ENCODE results near the gene MAFB.

DNA sequence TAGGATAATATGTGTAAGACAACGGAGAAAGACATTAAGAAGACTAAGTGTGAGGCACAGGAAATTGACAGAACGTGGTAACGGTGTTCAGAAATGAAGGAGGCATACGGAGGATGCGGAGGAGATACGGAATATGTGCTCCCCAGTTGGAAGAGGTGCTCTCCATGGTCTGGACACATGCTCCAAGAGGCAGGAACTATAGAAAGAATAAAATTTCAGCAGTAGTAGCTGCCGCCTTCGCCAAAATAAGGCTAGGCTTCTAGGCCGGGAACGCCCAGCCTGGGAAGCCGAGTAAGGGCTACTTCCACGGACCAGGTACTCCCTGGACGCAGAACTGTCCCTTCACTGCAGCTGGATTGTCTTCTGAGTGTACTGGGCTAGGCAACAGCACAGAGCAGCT lies 7.4 kb downstream of the MAFB start:
- TF ChIP-seq POLR2A (IDR thresholded peaks at IDR 0.05) (no peak), EP300 (IDR thresholded peaks at IDR 0.05) (no peak)
- TF ChIP-seq, protein P1, sequence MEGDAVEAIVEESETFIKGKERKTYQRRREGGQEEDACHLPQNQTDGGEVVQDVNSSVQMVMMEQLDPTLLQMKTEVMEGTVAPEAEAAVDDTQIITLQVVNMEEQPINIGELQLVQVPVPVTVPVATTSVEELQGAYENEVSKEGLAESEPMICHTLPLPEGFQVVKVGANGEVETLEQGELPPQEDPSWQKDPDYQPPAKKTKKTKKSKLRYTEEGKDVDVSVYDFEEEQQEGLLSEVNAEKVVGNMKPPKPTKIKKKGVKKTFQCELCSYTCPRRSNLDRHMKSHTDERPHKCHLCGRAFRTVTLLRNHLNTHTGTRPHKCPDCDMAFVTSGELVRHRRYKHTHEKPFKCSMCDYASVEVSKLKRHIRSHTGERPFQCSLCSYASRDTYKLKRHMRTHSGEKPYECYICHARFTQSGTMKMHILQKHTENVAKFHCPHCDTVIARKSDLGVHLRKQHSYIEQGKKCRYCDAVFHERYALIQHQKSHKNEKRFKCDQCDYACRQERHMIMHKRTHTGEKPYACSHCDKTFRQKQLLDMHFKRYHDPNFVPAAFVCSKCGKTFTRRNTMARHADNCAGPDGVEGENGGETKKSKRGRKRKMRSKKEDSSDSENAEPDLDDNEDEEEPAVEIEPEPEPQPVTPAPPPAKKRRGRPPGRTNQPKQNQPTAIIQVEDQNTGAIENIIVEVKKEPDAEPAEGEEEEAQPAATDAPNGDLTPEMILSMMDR (IDR thresholded peaks at IDR 0.05): no peak
